GM12873 (cell line): ENCODE results near the gene SEMA3D.

Experiments
- CTCF ChIP-seq: IDR thresholded peaks from 2 replicates; pipeline ENCODE4 v1.5.1; 2012; ENCODE audit warnings: low read depth, mild to moderate bottlenecking, moderate library complexity, low read length, control low read depth; ENCODE audit not compliant: insufficient read depth; ENCODE audit errors: missing control alignments

Gene SEMA3D

GRCh38 chr7:85060696-85061095 lies 126.2 kb downstream of the SEMA3D start:
- TF ChIP-seq CTCF = no peak

- no peak for TF ChIP-seq CTCF
Observed at GRCh38 chr7:85055906-85056305, 130.9 kb downstream of the SEMA3D start.

- TF ChIP-seq CTCF = no peak
Observed at GRCh38 chr7:85055196-85055595, 131.7 kb downstream of the SEMA3D start.

GRCh38 chr7:85054306-85054705 lies 132.6 kb downstream of the SEMA3D start:
- TF ChIP-seq CTCF = no peak

GRCh38 chr7:85052894-85053293 lies 134.0 kb downstream of the SEMA3D start:
- no peak for TF ChIP-seq CTCF

GRCh38 chr7:85052056-85052737 lies 134.7 kb downstream of the SEMA3D start:
- no peak for TF ChIP-seq CTCF

GRCh38 chr7:85046534-85046933 lies 140.3 kb downstream of the SEMA3D start:
- TF ChIP-seq CTCF = no peak
